ENCODE measurements around the gene RDH16. TPM values are rescaled to one million over a fixed set of nuclear protein-coding genes. Genes with fewer than 3 reads are reported as not detected.

Gene RDH16
- total RNA-seq, 1 experiment from 2014 or later, result 0.08 TPM

- H3K27me3 ChIP-seq (ENCODE audit: control insufficient read depth, insufficient read depth, low read length), result no peaks in the 10 kb centered on the region; the same call in 1 of the 2 replicates
- no peak overlapping the region for H3K4me3 ChIP-seq (ENCODE audit: low read depth in 2 of 2, low read length in 2 of 2)
- in situ Hi-C loops (cut with HindIII; ENCODE audit: low pct_unique_long_range_greater_than_20kb, low sequenced_read_pairs) (no loop called here), intact Hi-C loops (cut with micrococcal nuclease; ENCODE audit: unreplicated experiment) (loop anchor here (5.0 kb wide), 1 partner anchor 148 kb away; no protein-coding TSS in a partner anchor)
- H3K9me3 ChIP-seq (ENCODE audit: control insufficient read depth, insufficient read depth, low read depth, low read length), result no peaks in the 10 kb centered on the region
- no peaks in the 10 kb centered on the region for H3K4me1 ChIP-seq (ENCODE audit: control insufficient read depth, insufficient read depth, low read length)
- no peak overlapping the region for H3K27ac ChIP-seq (ENCODE audit: low read length)
- no peaks in the 10 kb centered on the region for H3K36me3 ChIP-seq (ENCODE audit: control insufficient read depth, insufficient read depth, low read length)
- TF ChIP-seq REST (IDR thresholded peaks at IDR 0.05; ENCODE audit: insufficient read depth in 1 of 2, low read depth in 2 of 2, low read length in 1 of 2), result no peak
- no peak for TF ChIP-seq SIN3A (IDR thresholded peaks at IDR 0.05; ENCODE audit: borderline replicate concordance, insufficient read depth, low read depth, low read length)
- no peak for TF ChIP-seq POLR2AphosphoS5 (IDR thresholded peaks at IDR 0.05; ENCODE audit: low read depth, low read length)
- no peak for TF ChIP-seq TCF7L2 (IDR thresholded peaks at IDR 0.05; ENCODE audit: low read depth, low read length)
- no peak for TF ChIP-seq CTCF (IDR thresholded peaks at IDR 0.05)
- POLR2A ChIA-PET, result no interaction called here
- CTCF ChIA-PET, result interaction anchor here (0.6 kb wide), 1 partner anchor 158 kb away, joined by 7 read pairs; no protein-coding TSS in a partner anchor
- BruUV-seq (replicated peaks), result no TSS peak
- no peak for ATAC-seq
- no peak for DNase-seq (ENCODE audit: low read depth, low spot score)
Measured at GRCh38 chr12:56989861-56990610, 32.6 kb upstream of the RDH16 start.

GRCh38 chr12:56988207-56988739, 30.9 kb upstream of the RDH16 start:
- intact Hi-C loops (cut with micrococcal nuclease; ENCODE audit: unreplicated experiment), result loop anchor here (5.0 kb wide), 1 partner anchor 146 kb away; no protein-coding TSS in a partner anchor
- Histone ChIP-seq H3K36me3 (ENCODE audit: control insufficient read depth, insufficient read depth, low read length) (no peaks in the 10 kb centered on the region), H3K9me3 (ENCODE audit: control insufficient read depth, insufficient read depth, low read depth, low read length) (no peaks in the 10 kb centered on the region), H3K4me1 (ENCODE audit: control insufficient read depth, insufficient read depth, low read length) (no peaks in the 10 kb centered on the region), H3K4me3 (ENCODE audit: low read depth in 2 of 2, low read length in 2 of 2) (no peak overlapping the region), H3K27me3 (ENCODE audit: control insufficient read depth, insufficient read depth, low read length) (no peaks in the 10 kb centered on the region; the same call in 1 of the 2 replicates), H3K27ac (ENCODE audit: low read length) (no peak overlapping the region)
- in situ Hi-C loops (cut with HindIII; ENCODE audit: low pct_unique_long_range_greater_than_20kb, low sequenced_read_pairs), result no loop called here
- TF ChIP-seq POLR2AphosphoS5 (IDR thresholded peaks at IDR 0.05; ENCODE audit: low read depth, low read length) (no peak), REST (IDR thresholded peaks at IDR 0.05; ENCODE audit: insufficient read depth in 1 of 2, low read depth in 2 of 2, low read length in 1 of 2) (no peak), TCF7L2 (IDR thresholded peaks at IDR 0.05; ENCODE audit: low read depth, low read length) (no peak), CTCF (IDR thresholded peaks at IDR 0.05) (no peak), SIN3A (IDR thresholded peaks at IDR 0.05; ENCODE audit: borderline replicate concordance, insufficient read depth, low read depth, low read length) (no peak)
- BruUV-seq (replicated peaks), result no TSS peak
- DNase-seq (ENCODE audit: low read depth, low spot score) (no peak), ATAC-seq (no peak)
- CTCF ChIA-PET, result interaction anchor here (0.5 to 1.1 kb wide), 6 partner anchors 12 to 230 kb away, joined by 3 to 13 read pairs (median 6); no protein-coding TSS in a partner anchor
- POLR2A ChIA-PET, result interaction anchor here (0.5 kb wide), 1 partner anchor 254 kb away, joined by 7 read pairs; no protein-coding TSS in a partner anchor

All from Panc1 (cell line).